Panc1 (cell line): ENCODE results near the gene ICA1. TPM values are rescaled to one million over a fixed set of nuclear protein-coding genes. Genes with fewer than 3 reads are reported as not detected.

Experiments used
- ATAC-seq: fragments of 200-7000 bp; cut with Tn5 transposase; 2 replicates; pipeline ENCODE4 v1.9.1; 2020; ENCODE audit warnings: mild to moderate bottlenecking, moderate library complexity
- BruUV-seq: library from RNA; stranded (reverse); fragments of 400-500 nt; replicated peaks from 2 replicates; lab custom pipeline; 2021; lab: Mats Ljungman, UMichigan
- CTCF ChIA-PET: fragments of 300-600 bp; sonication (Branson Sonifier 250); formaldehyde crosslinking; loops from one replicate; lab custom pipeline; 2022; ENCODE audit warnings: antibody characterized with exemption; lab: Charles Lee
- POLR2A ChIA-PET: fragments of 300-600 bp; sonication (Branson Sonifier 250); formaldehyde crosslinking; loops from one replicate; lab custom pipeline; 2022; ENCODE audit warnings: antibody characterized with exemption; lab: Charles Lee
- DNase-seq: peaks from one replicate; pipeline ENCODE4 v3.0.0-alpha.2; 2010; ENCODE audit warnings: low read depth, low spot score
- H3K27ac ChIP-seq: 2 replicates; pipeline ENCODE4 v1.5.1; 2011; ENCODE audit warnings: mild to moderate bottlenecking, low read length, inconsistent platforms
- H3K27me3 ChIP-seq: fragments of 200-500 bp; sonication (Bioruptor generic); 2 replicates; pipeline ENCODE4 v1.6.0; 2014; ENCODE audit warnings: low read length, inconsistent platforms; ENCODE audit not compliant: control insufficient read depth, insufficient read depth
- H3K36me3 ChIP-seq: fragments of 200-500 bp; sonication (Bioruptor generic); 2 replicates; pipeline ENCODE4 v1.5.1; 2014; ENCODE audit warnings: inconsistent platforms, mild to moderate bottlenecking, low read length, moderate library complexity; ENCODE audit not compliant: control insufficient read depth, insufficient read depth
- H3K4me1 ChIP-seq: 2 replicates; pipeline ENCODE4 v1.5.1; 2011; ENCODE audit warnings: inconsistent platforms, mild to moderate bottlenecking, low read length, moderate library complexity; ENCODE audit not compliant: control insufficient read depth, insufficient read depth
- H3K4me3 ChIP-seq, 2 experiments: 2 replicates each; pipeline ENCODE4 v1.5.1; 2011 to 2012; ENCODE audit warnings: low read depth in 2 of 2, low read length in 2 of 2, mild to moderate bottlenecking in 2 of 2, inconsistent platforms in 1 of 2, moderate library complexity in 1 of 2
- H3K9me3 ChIP-seq: fragments of 200-500 bp; sonication (Bioruptor generic); 2 replicates; pipeline ENCODE4 v1.5.1; 2014; ENCODE audit warnings: low read depth, mild to moderate bottlenecking, inconsistent platforms, low read length, moderate library complexity; ENCODE audit not compliant: control insufficient read depth, insufficient read depth
- CTCF ChIP-seq: fragments of 450-650 bp; IDR thresholded peaks from 2 replicates; pipeline ENCODE4 v1.5.1; 2017; ENCODE audit warnings: mild to moderate bottlenecking
- POLR2AphosphoS5 ChIP-seq: IDR thresholded peaks from 2 replicates; pipeline ENCODE4 v1.6.1; 2012; ENCODE audit warnings: mild to moderate bottlenecking, low read depth, low read length, moderate library complexity
- SIN3A ChIP-seq: IDR thresholded peaks from 2 replicates; pipeline ENCODE4 v1.6.1; 2012; ENCODE audit warnings: low read depth, mild to moderate bottlenecking, low read length, moderate library complexity, borderline replicate concordance; ENCODE audit not compliant: insufficient read depth
- TCF7L2 ChIP-seq: IDR thresholded peaks from 2 replicates; pipeline ENCODE4 v1.6.1; 2011; ENCODE audit warnings: mild to moderate bottlenecking, low read depth, low read length, inconsistent platforms
- in situ Hi-C: cut with HindIII; loops from 2 replicates; pipeline ENCODE4 v1.10.0; 2016; ENCODE audit warnings: low sequenced_read_pairs, low pct_unique_long_range_greater_than_20kb
- intact Hi-C: fragments of 100-400 bp; cut with micrococcal nuclease; formaldehyde crosslinking; loops from one replicate; pipeline ENCODE4 v1.10.0; 2022; ENCODE audit not compliant: unreplicated experiment
- total RNA-seq: library from RNA; stranded (reverse); gene quantifications from one replicate; pipeline ENCODE4 v1.2.1, GENCODE V29; 2021; ENCODE audit not compliant: unreplicated experiment
- TF ChIP-seq, protein P1 (sequence below), 2 experiments: IDR thresholded peaks; 2 replicates each; pipeline ENCODE4 v1.6.1; 2011 to 2012; ENCODE audit warnings: low read depth in 2 of 2, control low read depth in 1 of 2, low read length in 1 of 2, mild to moderate bottlenecking in 1 of 2, moderate library complexity in 1 of 2; ENCODE audit not compliant: insufficient read depth in 1 of 2

The ICA1 gene
- total RNA-seq, 1 experiment from 2014 or later: 1.1 TPM

GRCh38 chr7:8157296-8157695 lies 104.7 kb downstream of the ICA1 start:
- Histone ChIP-seq H3K27ac (no peak overlapping the region), H3K27me3 (peaks cover 19% of the 10 kb centered on the region), H3K9me3 (no peaks in the 10 kb centered on the region), H3K4me3 (no peak overlapping the region), H3K36me3 (no peaks in the 10 kb centered on the region), H3K4me1 (no peaks in the 10 kb centered on the region)
- TF ChIP-seq TCF7L2 (no peak), SIN3A (no peak), POLR2AphosphoS5 (no peak)
- ChIA-PET POLR2A (interaction anchor here (0.5 kb wide), 1 partner anchor 62 kb away, joined by 3 read pairs; no protein-coding TSS in a partner anchor), CTCF (no interaction called here)
- BruUV-seq: no TSS peak
- ATAC-seq (no peak), DNase-seq (no peak)
- in situ Hi-C loops: no loop called here
- intact Hi-C loops: no loop called here

DNA sequence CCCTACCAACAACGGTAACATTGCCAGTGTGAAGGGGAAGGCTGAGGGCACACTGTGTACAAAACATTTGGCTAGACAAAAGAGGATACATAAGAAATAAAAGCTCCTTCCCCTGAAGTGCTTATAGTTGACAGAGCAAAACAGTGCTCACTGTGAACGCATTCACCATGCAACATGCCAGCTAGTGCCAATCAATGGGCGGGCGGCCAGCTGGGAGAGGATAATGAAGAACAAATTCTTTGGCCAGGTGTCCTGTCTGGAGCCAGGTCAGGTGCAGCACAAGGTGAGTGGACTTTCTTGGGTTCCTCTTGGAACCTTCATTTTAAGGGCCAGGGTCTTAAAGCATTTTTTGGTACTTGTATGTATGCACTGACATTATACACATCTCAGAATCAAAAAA lies 106.1 kb downstream of the ICA1 start:
- Histone ChIP-seq H3K36me3 (no peaks in the 10 kb centered on the region), H3K27me3 (peaks cover 19% of the 10 kb centered on the region), H3K9me3 (no peaks in the 10 kb centered on the region), H3K4me1 (no peaks in the 10 kb centered on the region), H3K27ac (no peak overlapping the region), H3K4me3 (no peak overlapping the region)
- ATAC-seq: no peak
- DNase-seq: no peak
- intact Hi-C loops (no loop called here), in situ Hi-C loops (no loop called here)
- TF ChIP-seq POLR2AphosphoS5: no peak
- no peak for TF ChIP-seq TCF7L2
- TF ChIP-seq CTCF: no peak
- TF ChIP-seq, protein P1, sequence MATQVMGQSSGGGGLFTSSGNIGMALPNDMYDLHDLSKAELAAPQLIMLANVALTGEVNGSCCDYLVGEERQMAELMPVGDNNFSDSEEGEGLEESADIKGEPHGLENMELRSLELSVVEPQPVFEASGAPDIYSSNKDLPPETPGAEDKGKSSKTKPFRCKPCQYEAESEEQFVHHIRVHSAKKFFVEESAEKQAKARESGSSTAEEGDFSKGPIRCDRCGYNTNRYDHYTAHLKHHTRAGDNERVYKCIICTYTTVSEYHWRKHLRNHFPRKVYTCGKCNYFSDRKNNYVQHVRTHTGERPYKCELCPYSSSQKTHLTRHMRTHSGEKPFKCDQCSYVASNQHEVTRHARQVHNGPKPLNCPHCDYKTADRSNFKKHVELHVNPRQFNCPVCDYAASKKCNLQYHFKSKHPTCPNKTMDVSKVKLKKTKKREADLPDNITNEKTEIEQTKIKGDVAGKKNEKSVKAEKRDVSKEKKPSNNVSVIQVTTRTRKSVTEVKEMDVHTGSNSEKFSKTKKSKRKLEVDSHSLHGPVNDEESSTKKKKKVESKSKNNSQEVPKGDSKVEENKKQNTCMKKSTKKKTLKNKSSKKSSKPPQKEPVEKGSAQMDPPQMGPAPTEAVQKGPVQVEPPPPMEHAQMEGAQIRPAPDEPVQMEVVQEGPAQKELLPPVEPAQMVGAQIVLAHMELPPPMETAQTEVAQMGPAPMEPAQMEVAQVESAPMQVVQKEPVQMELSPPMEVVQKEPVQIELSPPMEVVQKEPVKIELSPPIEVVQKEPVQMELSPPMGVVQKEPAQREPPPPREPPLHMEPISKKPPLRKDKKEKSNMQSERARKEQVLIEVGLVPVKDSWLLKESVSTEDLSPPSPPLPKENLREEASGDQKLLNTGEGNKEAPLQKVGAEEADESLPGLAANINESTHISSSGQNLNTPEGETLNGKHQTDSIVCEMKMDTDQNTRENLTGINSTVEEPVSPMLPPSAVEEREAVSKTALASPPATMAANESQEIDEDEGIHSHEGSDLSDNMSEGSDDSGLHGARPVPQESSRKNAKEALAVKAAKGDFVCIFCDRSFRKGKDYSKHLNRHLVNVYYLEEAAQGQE (IDR thresholded peaks at IDR 0.05; ENCODE audit: insufficient read depth in 1 of 2, low read depth in 2 of 2, low read length in 1 of 2): no peak
- no peak for TF ChIP-seq SIN3A
- POLR2A ChIA-PET: no interaction called here
- CTCF ChIA-PET: no interaction called here
- no TSS peak for BruUV-seq

GRCh38 chr7:8154272-8154671 lies 107.7 kb downstream of the ICA1 start:
- CTCF ChIA-PET: no interaction called here
- ATAC-seq: no peak

More at GRCh38 chr7:8154272-8154671, 107.7 kb downstream of the ICA1 start:
- H3K9me3 ChIP-seq: no peaks in the 10 kb centered on the region
- peaks cover 19% of the 10 kb centered on the region for H3K27me3 ChIP-seq
- no TSS peak for BruUV-seq
- DNase-seq: no peak
- intact Hi-C loops (no loop called here), in situ Hi-C loops (no loop called here)
- no peak for TF ChIP-seq CTCF
- TF ChIP-seq SIN3A: no peak
- no peak for TF ChIP-seq TCF7L2
- TF ChIP-seq POLR2AphosphoS5: no peak
- TF ChIP-seq, protein P1 (IDR thresholded peaks at IDR 0.05; ENCODE audit: insufficient read depth in 1 of 2, low read depth in 2 of 2, low read length in 1 of 2): no peak
- H3K4me1 ChIP-seq: no peaks in the 10 kb centered on the region
- H3K36me3 ChIP-seq: no peaks in the 10 kb centered on the region
- no peak overlapping the region for H3K4me3 ChIP-seq
- POLR2A ChIA-PET: no interaction called here
- no peak overlapping the region for H3K27ac ChIP-seq
